Sigmoid colon (tissue), 3 donors: ENCODE measurements around the gene CNTN4.

Experiments used
- CTCF ChIP-seq, 4 experiments: fragments of 450-650 bp in 3 of 4; fragments of 200-600 bp in 1 of 4; IDR thresholded peaks; one replicate each; pipeline ENCODE4 v1.5.1; 2016 to 2019; ENCODE audit warnings: antibody characterized with exemption in 4 of 4, mild to moderate bottlenecking in 3 of 4, moderate library complexity in 2 of 4
- POLR2A ChIP-seq, 2 donors: fragments of 450-650 bp; IDR thresholded peaks; one replicate each; pipeline ENCODE4 v1.6.1; 2016; ENCODE audit warnings: antibody characterized with exemption in 2 of 2, mild to moderate bottlenecking in 2 of 2, moderate library complexity in 2 of 2

DNA sequence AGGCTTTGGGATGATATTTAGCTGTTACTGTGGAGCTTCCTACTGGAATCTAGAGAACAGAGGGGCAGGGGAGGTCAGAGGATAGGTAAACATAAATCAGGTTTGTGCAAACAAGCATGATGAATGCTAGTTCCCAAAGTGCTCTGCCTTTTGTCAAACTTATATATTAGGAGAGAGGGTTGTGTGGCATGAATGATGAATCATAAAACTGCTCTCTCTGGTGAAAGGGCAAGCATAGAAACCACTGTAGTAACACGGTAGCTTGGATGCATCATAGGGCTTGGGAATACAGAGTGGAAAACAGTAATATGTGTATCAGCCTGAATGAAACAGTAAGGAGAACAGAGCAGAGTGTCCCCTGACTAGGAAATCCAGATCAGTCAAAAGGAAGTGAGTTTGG is 524.8 kb downstream of the CNTN4 start:
- TF ChIP-seq CTCF (IDR thresholded peaks at IDR 0.05) (no peak), POLR2A (IDR thresholded peaks at IDR 0.05) (no peak)
